Neural progenitor cell (in vitro differentiated cells): ENCODE data around the gene SERP2.

Source experiments
- EZH2 ChIP-seq: fragments of 200-600 bp; sonication (generic); IDR thresholded peaks from 2 replicates; pipeline ENCODE4 v1.6.1; 2017; ENCODE audit warnings: antibody characterized with exemption, mild to moderate bottlenecking, moderate library complexity
- TF ChIP-seq, protein P1 (sequence below): fragments of 200-600 bp; sonication (generic); IDR thresholded peaks from 2 replicates; pipeline ENCODE4 v1.5.1; 2017; ENCODE audit warnings: antibody characterized with exemption, mild to moderate bottlenecking

DNA sequence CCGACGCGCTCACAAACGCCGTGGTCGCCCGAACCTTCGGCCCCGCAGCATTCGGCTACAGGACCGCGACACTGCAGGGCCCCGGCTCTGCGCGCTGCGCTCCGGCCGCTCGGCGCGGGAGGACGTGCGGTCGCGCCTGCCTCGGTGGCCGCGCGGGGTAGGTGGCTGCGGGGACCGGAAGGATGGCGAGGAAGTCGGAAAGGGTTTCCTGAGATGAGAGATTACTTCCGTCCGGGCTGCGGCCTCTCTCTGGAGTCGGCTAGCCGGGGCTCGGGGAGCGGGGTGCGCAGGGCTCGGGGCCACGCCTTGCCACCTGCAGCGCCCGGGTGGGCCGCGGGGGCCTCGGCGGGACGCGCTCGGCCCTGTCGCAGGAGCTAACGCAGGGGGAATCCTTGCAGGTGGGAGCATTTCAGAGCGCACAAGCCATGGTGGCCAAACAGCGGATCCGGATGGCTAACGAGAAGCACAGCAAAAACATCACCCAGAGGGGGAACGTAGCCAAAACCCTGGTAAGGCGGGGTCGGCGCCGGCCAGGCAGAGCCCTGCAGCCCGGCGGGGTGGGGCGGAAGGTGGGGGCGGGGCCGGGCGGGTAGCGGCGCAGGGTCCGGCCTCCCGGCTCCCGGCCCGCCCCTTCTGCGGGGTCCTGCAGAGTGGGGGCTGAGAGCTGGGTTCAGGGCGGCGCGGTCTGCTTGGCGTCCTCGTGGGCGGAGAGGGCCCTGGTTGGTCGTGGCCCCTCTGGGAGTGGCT is at the start of gene SERP2:
- no peak for TF ChIP-seq EZH2
- TF ChIP-seq, protein P1, sequence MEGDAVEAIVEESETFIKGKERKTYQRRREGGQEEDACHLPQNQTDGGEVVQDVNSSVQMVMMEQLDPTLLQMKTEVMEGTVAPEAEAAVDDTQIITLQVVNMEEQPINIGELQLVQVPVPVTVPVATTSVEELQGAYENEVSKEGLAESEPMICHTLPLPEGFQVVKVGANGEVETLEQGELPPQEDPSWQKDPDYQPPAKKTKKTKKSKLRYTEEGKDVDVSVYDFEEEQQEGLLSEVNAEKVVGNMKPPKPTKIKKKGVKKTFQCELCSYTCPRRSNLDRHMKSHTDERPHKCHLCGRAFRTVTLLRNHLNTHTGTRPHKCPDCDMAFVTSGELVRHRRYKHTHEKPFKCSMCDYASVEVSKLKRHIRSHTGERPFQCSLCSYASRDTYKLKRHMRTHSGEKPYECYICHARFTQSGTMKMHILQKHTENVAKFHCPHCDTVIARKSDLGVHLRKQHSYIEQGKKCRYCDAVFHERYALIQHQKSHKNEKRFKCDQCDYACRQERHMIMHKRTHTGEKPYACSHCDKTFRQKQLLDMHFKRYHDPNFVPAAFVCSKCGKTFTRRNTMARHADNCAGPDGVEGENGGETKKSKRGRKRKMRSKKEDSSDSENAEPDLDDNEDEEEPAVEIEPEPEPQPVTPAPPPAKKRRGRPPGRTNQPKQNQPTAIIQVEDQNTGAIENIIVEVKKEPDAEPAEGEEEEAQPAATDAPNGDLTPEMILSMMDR: no peak
